GM12873 (cell line): ENCODE results near the gene SYNGR4.

Source experiments
- CTCF ChIP-seq: IDR thresholded peaks from 2 replicates; pipeline ENCODE4 v1.5.1; 2012; ENCODE audit warnings: low read depth, mild to moderate bottlenecking, moderate library complexity, low read length, control low read depth; ENCODE audit not compliant: insufficient read depth; ENCODE audit errors: missing control alignments

SYNGR4 gene

GRCh38 chr19:48396016-48396823 is 32.1 kb downstream of the SYNGR4 start:
- no peak for TF ChIP-seq CTCF

- TF ChIP-seq CTCF = no peak
These were observed 32.6 kb downstream of the SYNGR4 start for GRCh38 chr19:48396824-48397176.

GRCh38 chr19:48397263-48398101 is 33.3 kb downstream of the SYNGR4 start:
- TF ChIP-seq CTCF = no peak

- TF ChIP-seq CTCF = no peak
These were observed 33.9 kb downstream of the SYNGR4 start for GRCh38 chr19:48398102-48398374.

- no peak for TF ChIP-seq CTCF
These were observed 34.4 kb downstream of the SYNGR4 start for GRCh38 chr19:48398375-48399235.

GRCh38 chr19:48400018-48400742 is 36.0 kb downstream of the SYNGR4 start:
- TF ChIP-seq CTCF = no peak
